AG08396 (cell line): Measurements from ENCODE around the gene TDRD12.
"Not testable (repeated sequence)": the region's sequence is repeated elsewhere in the genome, so short reads cannot be mapped to it uniquely, and the experiment has no call there.

Experiments used
- DNase-seq: peaks from one replicate; pipeline ENCODE4 v3.0.0; 2012; ENCODE audit warnings: low spot score, mixed read lengths

Gene TDRD12

DNA sequence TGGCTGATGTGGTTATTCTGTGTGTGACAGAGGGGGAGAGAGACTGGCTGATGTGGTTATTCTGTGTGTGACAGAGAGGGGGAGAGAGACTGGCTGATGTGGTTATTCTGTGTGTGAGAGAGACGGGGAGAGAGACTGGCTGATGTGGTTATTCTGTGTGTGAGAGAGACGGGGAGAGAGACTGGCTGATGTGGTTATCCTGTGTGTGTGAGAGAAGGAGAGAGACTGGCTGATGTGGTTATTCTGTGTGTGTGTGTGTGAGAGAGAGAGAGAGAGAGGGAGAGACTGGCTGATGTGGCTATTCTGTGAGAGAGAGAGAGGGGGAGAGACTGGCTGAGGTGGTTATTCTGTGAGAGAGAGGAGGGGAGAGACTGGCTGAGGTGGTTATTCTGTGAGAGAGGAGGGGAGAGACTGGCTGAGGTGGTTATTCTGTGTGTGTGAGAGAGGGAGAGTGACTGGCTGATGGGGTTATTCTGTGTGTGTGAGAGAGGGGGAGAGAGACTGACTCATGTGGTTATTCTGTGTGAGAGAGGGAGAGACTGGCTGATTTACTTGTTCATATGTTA is 27.1 kb downstream of the TDRD12 start:
- not testable (repeated sequence) for DNase-seq

DNA sequence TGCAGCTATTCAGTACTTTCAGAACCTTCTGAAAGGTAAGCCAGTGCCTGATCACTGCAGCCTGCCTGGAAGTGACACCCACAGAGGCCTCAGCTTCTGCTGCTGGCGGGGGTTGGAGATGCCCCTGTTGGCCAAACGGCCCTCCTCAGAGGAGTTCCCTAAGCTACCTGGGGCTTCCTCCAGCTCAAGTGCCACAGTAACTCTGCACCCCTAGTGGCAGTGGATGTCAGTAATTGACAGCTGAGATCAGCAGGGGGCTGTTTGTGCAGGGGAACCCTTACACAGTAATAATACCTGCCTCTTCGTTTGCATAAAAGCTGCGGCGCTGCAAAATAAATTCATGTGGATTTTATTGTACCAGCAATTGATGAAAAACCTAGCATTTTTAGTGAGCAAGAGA is 28.9 kb downstream of the TDRD12 start:
- no peak for DNase-seq

DNA sequence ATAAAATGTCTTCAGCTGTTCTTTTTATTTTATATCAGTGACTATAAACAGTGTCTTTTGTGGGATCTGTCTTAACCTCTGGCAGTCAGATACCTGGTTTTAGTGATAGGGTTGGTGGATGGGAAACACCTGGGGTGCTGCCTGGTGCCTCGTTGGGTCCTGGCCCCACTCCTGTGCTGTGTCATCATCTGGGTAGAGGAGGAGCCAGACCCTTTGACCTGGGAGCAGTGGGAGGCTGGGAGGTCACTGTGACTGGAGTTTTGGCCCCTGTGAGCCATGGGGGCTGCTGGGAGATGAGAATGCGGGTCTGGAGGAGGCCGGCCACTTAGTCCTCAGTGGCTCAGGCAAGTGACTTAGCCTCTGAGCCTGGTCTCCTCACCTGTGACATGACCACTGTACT is 29.4 kb downstream of the TDRD12 start:
- no peak for DNase-seq

DNA sequence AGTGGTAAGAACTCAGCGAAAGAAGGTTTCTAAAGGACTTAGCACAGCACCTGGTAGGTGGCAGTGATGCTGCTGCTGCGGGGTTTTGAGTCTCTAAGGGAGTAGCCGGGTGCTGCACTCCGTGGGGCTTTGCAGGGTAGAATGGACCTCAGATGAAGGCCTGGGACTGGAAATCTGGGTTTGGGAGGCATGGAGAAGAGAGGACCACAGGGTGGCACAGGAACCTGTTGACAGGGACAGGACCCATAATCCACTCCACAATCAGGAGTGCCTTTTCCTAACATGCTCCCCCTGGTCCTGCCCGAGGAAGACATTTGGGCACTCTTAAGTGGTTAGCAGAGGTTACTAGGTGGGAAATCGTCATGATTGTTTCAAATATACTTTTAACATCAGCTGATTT is 29.8 kb downstream of the TDRD12 start:
- no peak for DNase-seq

DNA sequence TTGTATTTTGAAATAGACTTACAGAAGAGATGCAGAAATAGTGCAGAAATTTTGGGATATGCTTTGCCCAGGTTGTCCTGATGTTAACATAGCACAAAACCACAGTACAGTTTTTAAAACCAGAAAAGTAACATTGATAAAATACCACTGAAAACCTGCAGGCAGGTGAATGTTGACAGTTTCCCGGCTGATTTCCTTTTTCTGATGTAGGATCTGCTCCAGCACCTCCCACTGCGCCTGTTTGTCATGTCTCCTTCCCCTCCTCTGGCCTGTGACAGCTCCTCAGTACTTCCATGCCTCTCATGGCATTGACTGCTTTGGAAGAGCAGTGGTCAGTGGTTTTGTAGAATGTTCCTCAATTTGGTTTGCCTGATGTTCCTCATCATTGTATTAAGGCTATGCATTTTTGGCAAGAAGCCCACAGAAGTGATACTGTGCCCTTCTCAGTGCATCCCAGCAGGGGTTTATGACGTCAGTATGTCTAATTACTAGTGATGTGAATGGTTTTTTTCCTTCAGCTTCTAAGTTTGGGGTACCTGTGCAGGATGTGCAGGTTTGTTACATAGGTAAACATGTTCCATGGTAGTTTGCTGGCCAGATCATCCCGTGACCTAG is 31.0 kb downstream of the TDRD12 start:
- DNase-seq: no peak

DNA sequence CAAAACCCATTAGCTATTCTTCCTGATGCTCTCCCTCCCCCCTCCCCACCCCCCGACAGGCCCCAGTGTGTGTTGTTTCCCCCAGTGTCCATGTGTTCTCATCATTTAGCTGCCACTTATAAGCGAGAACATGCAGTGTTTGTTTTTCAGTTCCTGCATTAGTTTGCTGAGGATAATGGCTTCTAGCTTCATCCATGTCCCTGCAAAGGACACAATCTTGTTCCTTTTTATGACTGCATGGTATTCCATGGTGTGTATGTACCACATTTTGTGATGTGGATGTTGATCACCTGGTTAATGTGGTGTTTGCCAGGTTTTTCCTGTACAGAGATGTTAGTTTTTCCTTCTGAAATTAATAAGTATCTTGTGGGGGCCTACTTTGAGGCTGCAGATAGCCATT is 31.5 kb downstream of the TDRD12 start:
- DNase-seq: no peak

DNA sequence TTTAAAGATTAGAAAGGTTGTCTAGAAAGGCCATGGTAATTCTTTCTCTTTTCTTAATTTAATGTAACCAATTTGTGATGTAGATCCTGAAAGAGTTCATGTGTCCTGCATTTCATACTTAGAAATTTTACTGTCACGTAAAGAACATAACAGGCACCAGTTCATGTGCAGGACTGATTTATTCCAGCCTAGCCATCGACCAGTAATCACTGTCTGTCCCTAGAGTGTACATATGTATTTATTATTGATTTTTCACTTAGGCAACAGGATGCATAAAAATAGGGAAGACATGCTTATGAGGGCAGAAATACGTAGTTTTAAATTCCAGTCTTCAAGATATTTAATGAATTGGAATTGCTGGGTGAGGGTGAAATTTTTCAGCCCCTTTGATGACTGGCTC is 37.6 kb downstream of the TDRD12 start:
- no peak for DNase-seq

DNA sequence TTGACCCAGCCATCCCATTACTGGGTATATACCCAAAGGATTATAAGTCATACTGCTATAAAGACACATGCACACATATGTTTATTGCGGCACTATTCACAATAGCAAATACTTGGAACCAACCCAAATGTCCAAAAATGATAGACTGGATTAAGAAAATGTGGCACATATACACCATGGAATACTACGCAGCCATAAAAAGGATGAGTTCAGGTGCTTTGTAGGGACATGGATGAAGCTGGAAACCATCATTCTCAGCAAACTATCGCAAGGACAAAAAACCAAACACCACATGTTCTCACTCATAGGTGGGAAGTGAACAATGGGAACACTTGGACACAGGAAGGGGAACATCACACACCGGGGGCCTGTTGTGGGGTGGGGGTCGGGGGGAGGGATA is 45.8 kb downstream of the TDRD12 start:
- DNase-seq: not testable (repeated sequence)

DNA sequence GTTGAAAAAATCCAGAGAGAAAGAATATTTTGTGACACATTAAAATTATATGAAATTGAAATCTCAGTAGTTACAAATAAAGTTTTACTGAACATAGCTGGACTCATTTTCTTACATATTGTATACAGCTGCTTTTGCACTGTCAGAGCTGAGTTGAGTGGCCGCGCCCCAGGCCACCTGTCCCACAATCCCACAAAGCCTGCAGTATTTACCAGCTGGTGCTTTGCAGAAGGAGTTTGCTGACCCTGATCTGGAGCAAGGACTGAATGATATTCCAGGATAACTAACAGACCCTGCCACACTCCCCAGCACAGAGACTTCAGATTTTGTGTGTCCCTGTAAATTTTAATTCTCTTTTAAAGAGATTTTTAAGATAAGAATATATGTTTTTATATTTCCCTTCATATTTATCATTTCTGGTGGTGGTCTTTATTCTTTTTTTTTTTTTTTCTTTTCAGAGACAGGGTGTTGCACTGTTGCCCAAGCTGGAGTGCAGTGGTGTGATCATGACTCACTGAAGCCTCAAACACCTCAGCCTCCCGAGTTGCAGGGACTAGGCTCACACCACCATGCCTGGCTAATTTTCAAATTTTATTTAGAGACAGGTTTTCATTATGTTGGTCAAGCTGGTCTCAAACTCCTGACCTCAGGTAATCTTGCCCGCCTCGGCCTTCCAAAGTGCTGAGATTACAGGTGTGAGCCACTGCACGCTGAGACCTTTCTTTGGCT is 48.5 kb downstream of the TDRD12 start:
- DNase-seq: no peak

DNA sequence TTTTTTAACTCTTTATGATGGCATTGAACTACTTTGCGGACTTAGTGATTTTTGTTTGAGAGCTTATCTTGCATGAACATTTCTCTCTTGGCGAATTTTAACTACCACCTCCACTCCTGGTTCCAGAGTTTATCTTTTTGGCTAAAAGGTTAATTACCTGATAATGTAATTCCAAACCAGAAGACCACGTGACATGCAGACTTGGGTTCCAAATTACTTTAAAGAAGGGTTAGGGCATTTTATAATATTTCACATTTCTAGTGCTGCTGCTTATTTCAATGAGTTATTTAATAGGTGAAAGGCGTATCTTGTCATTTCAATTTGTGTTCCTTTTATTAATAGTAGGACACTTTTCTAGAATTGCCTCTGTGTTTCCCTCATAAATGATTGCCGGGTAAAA is 52.0 kb downstream of the TDRD12 start:
- DNase-seq: no peak

DNA sequence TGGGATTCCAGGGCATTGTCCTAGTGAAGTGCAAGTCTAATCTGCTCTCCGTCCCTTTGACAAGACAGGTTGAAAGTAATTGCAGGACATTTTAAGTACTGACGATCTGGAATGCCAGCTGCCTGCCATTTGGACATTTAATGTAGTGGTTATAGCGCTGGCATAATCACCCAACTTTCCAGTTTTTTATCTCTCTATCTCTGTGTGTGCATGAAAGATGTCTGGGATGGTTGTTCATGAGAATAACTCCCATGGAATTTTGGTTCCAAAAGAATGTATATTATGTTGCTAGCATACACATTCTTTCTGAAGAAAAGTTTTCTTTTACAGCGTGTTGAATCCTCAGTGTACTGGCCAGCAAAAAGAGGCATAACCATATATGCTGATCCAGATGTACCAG is 53.6 kb downstream of the TDRD12 start:
- DNase-seq: no peak

DNA sequence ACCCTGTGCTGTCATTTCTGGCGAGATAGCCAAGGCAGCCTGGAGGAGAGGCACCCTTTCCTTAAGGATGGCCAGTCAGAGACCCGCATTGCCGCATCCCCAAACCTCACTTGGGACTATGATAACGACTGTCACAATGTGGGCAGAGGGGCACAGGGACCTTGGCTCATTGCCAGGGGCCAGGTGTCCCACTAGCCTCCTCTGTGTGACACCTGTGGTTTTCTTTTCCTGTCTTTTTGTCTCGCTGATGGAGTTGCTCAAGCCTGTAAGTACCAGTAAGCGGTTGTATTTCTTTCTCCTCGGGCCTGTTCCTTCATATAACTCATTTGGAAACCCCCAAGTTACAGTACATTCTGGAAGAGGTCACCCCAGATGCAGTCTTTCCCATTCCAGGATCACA is 59.5 kb downstream of the TDRD12 start:
- no peak for DNase-seq

DNA sequence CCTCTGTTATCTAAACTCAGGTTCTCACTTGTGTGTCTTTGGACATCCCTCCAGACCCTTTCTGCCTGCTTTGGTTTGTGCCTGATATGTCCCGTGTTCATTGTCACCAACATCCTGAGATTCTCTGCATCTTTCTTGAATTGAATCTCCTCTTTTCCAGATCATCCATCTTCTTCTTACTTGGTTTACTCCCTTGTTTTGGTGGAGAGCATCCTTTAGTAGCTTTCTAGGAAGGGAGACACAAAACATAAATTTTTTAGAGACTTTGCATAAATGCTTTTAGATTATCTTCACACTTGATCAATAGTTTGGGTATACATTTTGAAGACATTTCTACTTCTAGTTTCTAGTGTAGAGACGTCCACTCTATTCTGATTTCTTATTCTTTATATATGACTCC is 61.7 kb downstream of the TDRD12 start:
- no peak for DNase-seq

DNA sequence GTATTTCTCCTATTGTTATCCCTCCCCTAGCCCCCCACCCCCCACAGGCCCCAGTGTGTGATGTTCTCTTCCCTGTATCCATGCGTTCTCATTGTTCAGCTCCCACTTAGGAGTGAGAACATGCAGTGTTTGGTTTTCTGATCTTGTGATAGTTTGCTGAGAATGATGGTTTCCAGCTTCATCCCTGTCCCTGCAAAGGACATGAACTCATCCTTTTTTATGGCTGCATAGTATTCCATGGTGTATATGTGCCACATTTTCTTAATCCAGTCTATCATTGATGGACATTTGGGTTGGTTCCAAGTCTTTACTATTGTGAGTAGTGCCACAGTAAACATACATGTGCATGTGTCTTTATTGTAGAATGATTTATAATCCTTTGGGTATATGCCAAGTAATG is 62.5 kb downstream of the TDRD12 start:
- not testable (repeated sequence) for DNase-seq

DNA sequence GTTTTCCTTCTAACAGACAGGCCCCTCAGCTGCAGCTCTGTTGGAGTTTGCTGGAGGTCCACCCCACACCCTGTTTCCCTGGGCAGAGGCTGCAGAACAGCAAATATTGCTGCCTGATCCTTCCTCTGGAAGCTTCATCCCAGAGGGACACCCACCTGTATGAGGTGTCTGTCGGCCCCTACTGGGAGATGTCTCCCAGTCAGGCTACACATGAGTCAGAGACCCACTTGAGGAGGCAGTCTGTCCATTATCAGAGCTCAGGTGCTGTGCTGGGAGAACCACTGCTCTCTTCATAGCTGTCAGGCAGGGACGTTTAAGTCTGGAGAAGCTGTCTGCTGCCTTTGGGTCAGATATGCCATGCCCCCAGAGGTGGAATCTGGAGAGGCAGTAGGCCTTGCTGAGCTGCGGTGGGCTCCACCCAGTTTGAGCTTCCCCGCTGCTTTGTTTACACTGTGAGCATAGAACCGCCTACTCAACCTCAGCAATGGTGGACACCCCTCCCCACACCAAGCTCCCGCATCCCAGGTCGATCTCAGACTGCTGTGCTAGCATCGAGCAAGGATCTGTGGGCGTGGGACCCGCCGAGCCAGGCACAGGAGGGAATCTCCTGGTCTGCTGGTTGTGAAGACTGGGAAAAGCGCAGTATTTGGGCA is 67.7 kb downstream of the TDRD12 start:
- not testable (repeated sequence) for DNase-seq

DNA sequence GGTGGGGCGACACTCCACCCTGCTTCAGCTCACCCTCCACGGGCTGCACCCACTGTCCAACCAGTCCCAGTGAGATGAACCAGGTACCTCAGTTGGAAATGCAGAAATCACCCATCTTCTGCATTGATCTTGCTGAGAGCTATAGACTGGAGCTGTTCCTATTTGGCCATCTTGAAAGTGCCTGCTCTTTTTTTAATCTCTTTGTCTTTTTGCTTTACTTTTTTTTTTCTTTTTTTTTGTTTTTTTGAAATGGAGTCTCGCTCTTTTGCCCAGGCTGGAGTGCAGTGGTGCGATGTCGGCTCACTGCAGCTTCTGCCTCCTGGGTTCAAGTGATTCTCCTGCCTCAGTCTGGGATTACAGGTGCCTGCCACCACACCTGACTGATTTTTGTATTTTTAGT is 68.3 kb downstream of the TDRD12 start:
- not testable (repeated sequence) for DNase-seq

DNA sequence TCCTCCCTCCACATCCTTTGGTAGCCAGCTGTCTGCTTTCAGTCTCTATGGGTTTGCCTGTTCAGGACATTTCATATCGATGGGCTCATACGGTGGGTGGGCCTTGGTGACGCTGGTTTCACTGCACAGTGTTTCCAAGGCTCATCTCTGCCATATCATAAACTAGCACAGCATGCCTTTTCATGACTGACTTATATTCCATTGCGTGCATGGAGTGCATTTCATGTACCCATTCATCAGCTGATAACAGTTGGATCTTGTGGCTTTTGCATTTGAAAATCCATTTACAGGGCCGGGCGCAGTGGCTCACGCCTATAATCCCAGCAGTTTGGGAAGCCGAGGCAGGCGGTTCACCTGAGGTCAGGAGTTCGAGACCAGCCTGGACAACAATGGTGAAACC is 69.9 kb downstream of the TDRD12 start:
- DNase-seq: no peak

DNA sequence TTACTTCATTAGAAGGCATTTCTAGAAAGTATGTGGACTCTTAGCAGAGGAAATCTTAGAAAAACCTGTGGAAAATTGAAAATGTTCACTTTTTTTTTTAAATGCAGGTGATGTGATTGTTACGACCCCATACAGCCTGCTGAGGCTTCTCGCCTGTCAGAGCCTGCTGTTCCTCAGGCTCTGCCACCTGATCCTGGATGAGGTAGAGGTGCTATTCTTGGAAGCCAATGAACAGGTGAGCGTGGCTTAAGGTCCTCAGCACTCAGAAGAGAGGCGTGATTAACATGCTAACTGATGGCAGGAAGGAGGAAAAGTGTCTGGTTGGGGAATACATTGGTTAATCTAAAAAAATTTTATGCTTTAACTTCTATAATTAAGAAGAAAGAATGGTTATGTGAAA is 78.6 kb downstream of the TDRD12 start:
- no peak for DNase-seq

DNA sequence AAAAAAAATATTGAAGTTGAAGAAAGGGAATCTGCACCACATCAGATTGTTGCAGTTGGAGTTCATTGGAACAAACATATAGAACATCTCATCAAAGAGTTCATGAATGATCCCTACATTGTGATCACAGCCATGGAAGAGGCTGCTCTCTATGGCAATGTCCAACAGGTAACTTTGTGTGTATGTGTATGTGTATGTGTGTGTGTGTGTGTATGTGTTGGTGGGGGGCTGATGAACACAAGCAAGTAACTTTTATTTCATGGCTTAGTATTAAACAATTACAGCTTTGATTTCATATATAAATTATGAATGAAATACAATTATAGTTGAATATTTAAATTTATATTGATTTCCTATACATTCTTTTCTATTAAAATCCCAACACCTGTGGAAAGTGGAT is 80.6 kb downstream of the TDRD12 start:
- DNase-seq: no peak

DNA sequence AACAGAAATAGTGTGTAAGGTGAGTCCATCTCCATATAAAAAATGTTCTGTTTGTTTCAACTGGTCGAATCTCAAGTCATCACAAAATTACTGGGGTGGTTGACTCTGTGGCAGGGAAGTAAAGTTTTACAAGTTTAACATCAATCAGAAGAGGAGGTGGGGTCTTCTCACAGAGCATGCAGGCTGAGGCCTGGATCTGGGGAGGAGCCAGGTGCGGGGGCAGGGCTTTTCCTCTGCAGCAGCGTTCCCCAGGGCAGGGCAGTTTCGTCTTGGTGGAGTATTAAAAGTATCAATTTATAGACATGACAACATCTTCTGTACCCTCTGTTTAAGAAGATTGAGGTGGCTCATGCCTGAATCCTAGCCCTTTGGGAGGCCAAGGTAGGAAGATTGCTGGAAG is 81.2 kb downstream of the TDRD12 start:
- DNase-seq: no peak

DNA sequence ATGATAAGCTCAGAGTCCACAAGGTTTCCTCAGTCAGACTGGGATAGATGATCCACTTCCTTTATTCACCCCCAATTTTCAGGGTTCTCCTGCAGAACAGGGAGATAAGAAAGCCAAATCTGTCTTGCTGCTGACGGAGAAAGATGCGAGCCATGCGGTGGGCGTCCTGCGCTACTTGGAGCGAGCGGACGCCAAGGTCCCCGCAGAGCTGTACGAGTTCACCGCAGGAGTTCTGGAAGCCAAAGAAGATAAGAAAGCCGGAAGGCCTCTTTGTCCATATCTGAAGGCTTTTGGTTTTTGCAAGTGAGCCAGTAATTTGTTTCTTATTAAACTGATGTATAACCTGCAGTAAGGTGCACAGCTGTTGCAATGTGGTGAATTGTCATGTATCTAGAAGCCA is 83.3 kb downstream of the TDRD12 start:
- no peak for DNase-seq

DNA sequence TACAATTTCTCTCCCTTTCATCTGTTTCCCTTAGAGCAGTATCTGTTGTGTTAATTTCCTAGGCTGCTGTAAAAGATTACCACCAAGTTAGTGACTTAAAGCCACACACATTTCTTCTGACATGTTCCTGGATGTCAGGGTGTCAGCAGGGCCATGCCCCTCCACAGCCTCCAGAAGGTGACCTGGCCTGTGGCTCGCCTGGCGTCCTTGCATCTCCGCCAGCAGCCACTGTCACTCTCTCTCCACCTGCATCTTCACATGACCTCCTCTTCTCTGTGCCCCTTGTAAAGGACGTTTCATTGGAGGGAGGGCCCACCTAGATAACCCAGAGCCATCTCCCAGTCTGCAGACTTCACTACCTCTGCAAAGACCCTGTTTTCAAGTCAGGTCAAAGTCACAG is 88.7 kb downstream of the TDRD12 start:
- no peak for DNase-seq

DNA sequence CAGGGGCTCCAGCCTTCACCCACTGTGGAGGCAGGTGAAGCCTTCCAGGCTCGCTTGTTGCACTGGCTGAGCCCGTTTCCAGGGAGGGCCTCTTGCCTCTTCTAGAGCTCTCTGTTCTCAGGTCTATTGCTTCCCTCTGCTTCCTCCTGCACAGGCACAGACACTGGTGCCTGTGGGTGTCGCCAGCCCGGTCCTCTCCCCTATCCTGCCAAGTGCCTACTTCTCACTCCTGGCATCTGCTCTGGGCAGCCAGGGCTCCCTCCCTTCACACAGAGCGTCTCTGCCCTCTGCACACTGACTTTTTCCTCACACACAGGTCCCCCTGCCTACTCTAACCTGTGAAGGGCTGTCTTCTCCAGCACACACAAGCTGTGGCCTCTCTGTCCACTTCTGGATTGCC is 89.7 kb downstream of the TDRD12 start:
- no peak for DNase-seq
